H9 (cell line): ENCODE measurements around the gene CNIH2. TPM values are rescaled to one million over a fixed set of nuclear protein-coding genes. Genes with fewer than 3 reads are reported as not detected.

ENCODE experiments used
- DNase-seq: peaks from one replicate; pipeline ENCODE4 v3.0.0-alpha.2; 2017
- H2AFZ ChIP-seq: one replicate; pipeline ENCODE4 v1.6.1; 2013; ENCODE audit warnings: mild to moderate bottlenecking, low read length, control low read depth, moderate library complexity
- H2AK5ac ChIP-seq: 2 replicates; pipeline ENCODE4 v1.6.1; 2013; ENCODE audit warnings: low read length, control low read depth, mixed read lengths; ENCODE audit not compliant: insufficient read length
- H2BK120ac ChIP-seq: one replicate; pipeline ENCODE4 v1.6.1; 2013; ENCODE audit warnings: low read depth, mild to moderate bottlenecking, low read length, control low read depth, inconsistent platforms; ENCODE audit not compliant: poor library complexity, severe bottlenecking
- H2BK12ac ChIP-seq: 2 replicates; pipeline ENCODE4 v1.6.1; 2013; ENCODE audit warnings: low read length, control low read depth, mixed read lengths, low read depth; ENCODE audit not compliant: insufficient read length
- H2BK15ac ChIP-seq: 2 replicates; pipeline ENCODE4 v1.6.1; 2013; ENCODE audit warnings: low read depth, low read length, control low read depth
- H2BK20ac ChIP-seq: one replicate; pipeline ENCODE4 v1.6.1; 2013; ENCODE audit warnings: low read depth, mild to moderate bottlenecking, low read length, control low read depth, inconsistent platforms; ENCODE audit not compliant: poor library complexity, severe bottlenecking
- H2BK5ac ChIP-seq: 2 replicates; pipeline ENCODE4 v1.6.1; 2013; ENCODE audit warnings: low read length, control low read depth, mixed read lengths; ENCODE audit not compliant: insufficient read length
- H3K14ac ChIP-seq: 2 replicates; pipeline ENCODE4 v1.6.1; 2013; ENCODE audit warnings: low read length, control low read depth; ENCODE audit not compliant: insufficient read depth
- H3K18ac ChIP-seq: 2 replicates; pipeline ENCODE4 v1.6.1; 2013; ENCODE audit warnings: low read depth, mild to moderate bottlenecking, mixed read lengths, low read length, control low read depth; ENCODE audit not compliant: insufficient read length
- H3K23ac ChIP-seq: 2 replicates; pipeline ENCODE4 v1.6.1; 2013; ENCODE audit warnings: low read length, control low read depth, mixed read lengths, low read depth; ENCODE audit not compliant: insufficient read length
- H3K23me2 ChIP-seq: 2 replicates; pipeline ENCODE4 v1.6.1; 2013; ENCODE audit warnings: low read depth, mild to moderate bottlenecking, mixed read lengths, low read length, control low read depth; ENCODE audit not compliant: insufficient read length, poor library complexity, severe bottlenecking
- H3K27ac ChIP-seq: 2 replicates; pipeline ENCODE4 v1.5.1; 2013; ENCODE audit warnings: low read length, control low read depth, mixed read lengths, low read depth; ENCODE audit not compliant: insufficient read length
- H3K27me3 ChIP-seq: 2 replicates; pipeline ENCODE4 v1.6.1; 2013; ENCODE audit warnings: low read length, control low read depth, inconsistent platforms; ENCODE audit not compliant: insufficient read depth
- H3K4ac ChIP-seq: 2 replicates; pipeline ENCODE4 v1.6.1; 2013; ENCODE audit warnings: low read depth, mild to moderate bottlenecking, control low read depth, inconsistent platforms, low read length, moderate library complexity
- H3K4me1 ChIP-seq: 2 replicates; pipeline ENCODE4 v1.6.1; 2013; ENCODE audit warnings: low read length, control low read depth, inconsistent platforms; ENCODE audit not compliant: insufficient read depth
- H3K4me2 ChIP-seq: 2 replicates; pipeline ENCODE4 v1.6.1; 2013; ENCODE audit warnings: low read length, control low read depth, mixed read lengths; ENCODE audit not compliant: insufficient read length, insufficient read depth
- H3K56ac ChIP-seq: 2 replicates; pipeline ENCODE4 v1.6.1; 2013; ENCODE audit warnings: low read depth, mild to moderate bottlenecking, mixed read lengths, low read length, control low read depth; ENCODE audit not compliant: insufficient read length
- H3K79me1 ChIP-seq: 2 replicates; pipeline ENCODE4 v1.6.1; 2013; ENCODE audit warnings: low read depth, mild to moderate bottlenecking, moderate library complexity, low read length, control low read depth, inconsistent platforms; ENCODE audit not compliant: insufficient read depth, poor library complexity, severe bottlenecking
- H3K79me2 ChIP-seq: 2 replicates; pipeline ENCODE4 v1.6.1; 2013; ENCODE audit warnings: low read length, control low read depth, inconsistent platforms; ENCODE audit not compliant: insufficient read depth
- H3K9ac ChIP-seq: 2 replicates; pipeline ENCODE4 v1.6.1; 2013; ENCODE audit warnings: low read length, control low read depth, mixed read lengths; ENCODE audit not compliant: insufficient read length; ENCODE audit errors: extremely low read depth
- H3K9me3 ChIP-seq: one replicate; pipeline ENCODE4 v1.6.1; 2013; ENCODE audit warnings: low read depth, low read length, inconsistent platforms; ENCODE audit not compliant: control insufficient read depth
- H3T11ph ChIP-seq: one replicate; pipeline ENCODE4 v1.6.1; 2013; ENCODE audit warnings: mild to moderate bottlenecking, low read length, control low read depth, inconsistent platforms
- H4K20me1 ChIP-seq: one replicate; pipeline ENCODE4 v1.6.1; 2013; ENCODE audit not compliant: control insufficient read depth, insufficient read length, insufficient read depth
- H4K5ac ChIP-seq: 2 replicates; pipeline ENCODE4 v1.6.1; 2013; ENCODE audit warnings: low read depth, mild to moderate bottlenecking, mixed read lengths, low read length, control low read depth; ENCODE audit not compliant: insufficient read length
- H4K8ac ChIP-seq: replicated peaks from 2 replicates; pipeline ENCODE4 v1.6.1; 2013; ENCODE audit warnings: low read length, control low read depth, mixed read lengths, low read depth; ENCODE audit not compliant: insufficient read length
- H4K91ac ChIP-seq: 2 replicates; pipeline ENCODE4 v1.6.1; 2013; ENCODE audit warnings: low read depth, mild to moderate bottlenecking, moderate library complexity, mixed read lengths, low read length, control low read depth; ENCODE audit not compliant: insufficient read length
- H3K27ac Mint-ChIP-seq, 3 experiments: 2 replicates in 2 of 3; 3 replicates in 1 of 3; pipeline ENCODE4 v1.8.0; 2020 to 2021; ENCODE audit warnings: mixed read lengths in 3 of 3, mild to moderate bottlenecking in 1 of 3, moderate library complexity in 1 of 3
- H3K27me3 Mint-ChIP-seq: 2 replicates; pipeline ENCODE4 v1.8.0; 2021; ENCODE audit warnings: low read depth, mild to moderate bottlenecking, moderate library complexity, mixed read lengths
- H3K36me3 Mint-ChIP-seq, 3 experiments: 2 replicates in 2 of 3; 3 replicates in 1 of 3; pipeline ENCODE4 v1.8.0; 2020 to 2021; ENCODE audit warnings: low read depth in 3 of 3, mixed read lengths in 3 of 3; ENCODE audit not compliant: insufficient read depth in 1 of 3
- H3K4me1 Mint-ChIP-seq, 2 experiments: 2 replicates each; pipeline ENCODE4 v1.8.0; 2020; ENCODE audit warnings: mixed read lengths in 2 of 2
- H3K4me3 Mint-ChIP-seq, 2 experiments: 2 replicates in 1 of 2; 3 replicates in 1 of 2; pipeline ENCODE4 v1.8.0; 2020 to 2021; ENCODE audit warnings: mild to moderate bottlenecking in 2 of 2, mixed read lengths in 2 of 2, moderate library complexity in 1 of 2
- H3K9me3 Mint-ChIP-seq, 2 experiments: 2 replicates in 1 of 2; 3 replicates in 1 of 2; pipeline ENCODE4 v1.8.0; 2020; ENCODE audit warnings: mild to moderate bottlenecking in 2 of 2, mixed read lengths in 2 of 2, moderate library complexity in 1 of 2
- CTCF ChIP-seq: fragments of 200-600 bp; sonication (generic); conservative IDR thresholded peaks from 3 replicates; pipeline ENCODE4 v1.8.0; 2021; ENCODE audit warnings: antibody characterized with exemption, mild to moderate bottlenecking
- WGBS: extraction: QIAGEN DNeasy Blood & Tissue Kit; methylation state at CpG from one replicate; pipeline ENCODE4 v1.1.7; 2013; ENCODE audit warnings: missing lambda C conversion rate, low lambda C conversion rate, mixed read lengths; ENCODE audit not compliant: insufficient read length; ENCODE audit errors: extremely low coverage; 5-methylcytosine and 5-hydroxymethylcytosine counted together
- total RNA-seq: library from RNA; stranded (reverse); gene quantifications from 2 replicates; pipeline ENCODE4 v1.2.1, GENCODE V29; 2021

The CNIH2 gene
- total RNA-seq, 1 experiment from 2014 or later = 12.0 TPM

GRCh38 chr11:66268244-66268951 lies 9.6 kb upstream of the CNIH2 start, which contains the start of gene RAB1B:
Gene RAB1B, plus strand, starts transcription at chr11:66268639. Its CDS starts 41 bp downstream, at chr11:66268680.
- Mint-ChIP-seq H3K4me1 (peaks cover 20 to 22% of the 10 kb centered on the region in 2 experiments), H3K9me3 (no peaks in the 10 kb centered on the region), H3K27ac (peak within 1 kb of the TSS; percentile 94 to 98 (median 97)), H3K27me3 (no peaks in the 10 kb centered on the region; the same call in 1 of the 2 replicates), H3K4me3 (peak within 1 kb of the TSS; percentile 89 to 98), H3K36me3 (peaks cover 14 to 44% (median 37%) of the 10 kb centered on the region in 3 experiments)
- Histone ChIP-seq H4K91ac (no peak within 1 kb of the TSS), H3K27ac (no peak within 1 kb of the TSS), H3K9ac (peak within 1 kb of the TSS; percentile 77), H2AK5ac (no peak within 1 kb of the TSS), H3K4me2 (peak within 1 kb of the TSS; percentile 95), H3K56ac (no peak within 1 kb of the TSS), H2BK12ac (no peak within 1 kb of the TSS), H3K4me1 (no peaks in the 10 kb centered on the region), H4K20me1 (peaks cover 2% of the 10 kb centered on the region), H2BK20ac (no peak within 1 kb of the TSS), H4K8ac (no peak within 1 kb of the TSS), H3K23ac (no peak within 1 kb of the TSS), H3K23me2 (peaks cover 10% of the 10 kb centered on the region), H2AFZ (no peak within 1 kb of the TSS), H3K14ac (peak within 1 kb of the TSS; percentile 100), H3K79me2 (peaks cover 5% of the 10 kb centered on the region; the same call in 1 of the 2 replicates), H3T11ph (no peak within 1 kb of the TSS), H3K27me3 (no peaks in the 10 kb centered on the region), H2BK15ac (no peak within 1 kb of the TSS), H3K9me3 (no peaks in the 10 kb centered on the region), H2BK120ac (no peak within 1 kb of the TSS), H3K79me1 (no peaks in the 10 kb centered on the region), H3K4ac (no peak within 1 kb of the TSS), H3K18ac (peak within 1 kb of the TSS; percentile 98), H4K5ac (no peak within 1 kb of the TSS), H2BK5ac (no peak within 1 kb of the TSS)
- DNase-seq = peak; percentile 100
- no CpG with 5 or more reads among the region's 64 CpGs for WGBS
- no peak for TF ChIP-seq CTCF
